Mesothelial cell of epicardium (in vitro differentiated cells): Measurements from ENCODE around the gene HSD17B10. TPM values are rescaled to one million over a fixed set of nuclear protein-coding genes. Genes with fewer than 3 reads are reported as not detected.

Source experiments
- DNase-seq, 2 experiments: peaks; one replicate each; pipeline ENCODE4 v3.0.0; 2021; ENCODE audit warnings: low spot score in 2 of 2; ENCODE audit not compliant: unreplicated experiment in 2 of 2
- H3K27ac Mint-ChIP-seq: 2 replicates; pipeline ENCODE4 v1.8.0; 2021; ENCODE audit warnings: mixed read lengths
- H3K27me3 Mint-ChIP-seq: 2 replicates; pipeline ENCODE4 v1.8.0; 2021; ENCODE audit warnings: low read depth, mixed read lengths
- H3K36me3 Mint-ChIP-seq: 2 replicates; pipeline ENCODE4 v1.8.0; 2021; ENCODE audit warnings: mixed read lengths
- H3K4me1 Mint-ChIP-seq: 2 replicates; pipeline ENCODE4 v1.8.0; 2021; ENCODE audit warnings: mixed read lengths
- H3K4me3 Mint-ChIP-seq: 2 replicates; pipeline ENCODE4 v1.8.0; 2021; ENCODE audit warnings: mild to moderate bottlenecking, moderate library complexity, mixed read lengths
- H3K9me3 Mint-ChIP-seq: 2 replicates; pipeline ENCODE4 v1.8.0; 2021; ENCODE audit warnings: mixed read lengths
- CTCF ChIP-seq: fragments of 200-600 bp; sonication (generic); IDR thresholded peaks from one replicate; pipeline ENCODE4 v1.5.0; 2021; ENCODE audit warnings: antibody characterized with exemption; ENCODE audit not compliant: unreplicated experiment
- microRNA-seq: library from miRNA; unstranded; fragments of <30 nt; microRNA quantifications from one replicate; pipeline ENCODE4 v1.2.0, GENCODE V29; 2021; ENCODE audit warnings: inconsistent platforms, mixed read lengths
- total RNA-seq: library from RNA; stranded (reverse); gene quantifications from 3 replicates; pipeline ENCODE4 v1.2.1, GENCODE V29; 2021

The HSD17B10 gene
- total RNA-seq, 1 donor from 2014 or later = 65.8 TPM

GRCh38 chrX:53395605-53396298 is 38.4 kb downstream of the HSD17B10 start:
- H3K36me3 Mint-ChIP-seq = peaks cover 10% of the 10 kb centered on the region
- H3K9me3 Mint-ChIP-seq = peaks cover 12% of the 10 kb centered on the region
- no peaks in the 10 kb centered on the region for H3K4me1 Mint-ChIP-seq
- H3K27me3 Mint-ChIP-seq = no peaks in the 10 kb centered on the region
- no peak overlapping the region for H3K4me3 Mint-ChIP-seq
- no peak for TF ChIP-seq CTCF
- H3K27ac Mint-ChIP-seq = no peak overlapping the region
- DNase-seq = no peak

- no peak for TF ChIP-seq CTCF
- no peaks in the 10 kb centered on the region for H3K4me1 Mint-ChIP-seq
- peaks cover 15% of the 10 kb centered on the region for H3K36me3 Mint-ChIP-seq
- peaks cover 8% of the 10 kb centered on the region for H3K9me3 Mint-ChIP-seq
- no peak overlapping the region for H3K4me3 Mint-ChIP-seq
- peak overlapping the region; percentile 82 for H3K27ac Mint-ChIP-seq
- H3K27me3 Mint-ChIP-seq = no peaks in the 10 kb centered on the region
- DNase-seq = no peak
Measured at GRCh38 chrX:53383376-53384076, 50.6 kb downstream of the HSD17B10 start.

Small RNA genes lying within 50 kb of the gene (microRNA-seq; reads per million reads assigned to microRNA genes)
- 0.88 reads per million for gene MIR6857

Other genes with a start within 250 kb of the HSD17B10 start
- gene KDM5C, start 209.2 kb downstream of the HSD17B10 start, total RNA-seq = 128 to 134 TPM (median 128 TPM) in 3 replicates
- 19.8 to 23.0 TPM (median 22.2 TPM) in 3 replicates for gene IQSEC2, start 152.8 kb downstream of the HSD17B10 start, total RNA-seq
- 58.2 to 66.2 TPM (median 65.1 TPM) in 3 replicates for gene SMC1A, start 11.7 kb downstream of the HSD17B10 start, total RNA-seq
- gene RIBC1, start 11.5 kb downstream of the HSD17B10 start, total RNA-seq = 1.2 to 2.0 TPM (median 1.7 TPM) in 3 replicates